Measurements from ENCODE around the gene PPIL6.

PPIL6 gene

DNA sequence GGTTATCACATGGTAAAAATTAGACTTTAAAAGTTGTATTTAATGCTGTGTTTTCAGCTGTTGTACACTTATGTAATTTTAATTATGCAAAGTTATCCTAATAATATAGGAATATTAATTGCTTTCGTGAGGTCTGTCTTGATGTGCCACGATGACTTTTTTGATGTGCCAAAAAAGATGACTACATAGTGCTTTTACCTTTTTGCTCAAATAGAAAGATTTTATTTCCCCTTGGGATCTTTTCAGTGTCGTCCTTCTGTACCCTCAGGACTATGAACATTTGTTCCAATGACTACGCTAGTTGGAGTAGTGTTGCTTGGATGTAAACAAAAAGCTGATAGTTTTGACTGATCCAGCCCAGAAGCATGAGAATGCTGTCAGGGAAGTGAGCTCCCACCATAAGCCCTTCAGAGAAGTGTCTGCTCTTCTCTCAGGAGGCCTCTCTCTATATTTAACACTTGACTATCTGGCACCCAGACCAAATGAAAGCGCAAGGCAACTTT lies 56.9 kb downstream of the PPIL6 start:
- TF ChIP-seq TAF1 (IDR thresholded peaks at IDR 0.05; ENCODE audit: borderline replicate concordance, insufficient read depth, low read length), result no peak
- TF ChIP-seq SIN3A (IDR thresholded peaks at IDR 0.05; ENCODE audit: borderline replicate concordance, insufficient read depth, low read length), result no peak
- TF ChIP-seq POLR2AphosphoS5 (IDR thresholded peaks at IDR 0.05; ENCODE audit: low read depth, low read length), result no peak
- TF ChIP-seq FOXP2 (optimal IDR thresholded peaks at IDR 0.05; ENCODE audit: borderline replicate concordance, extremely low read depth, extremely low read length, insufficient read depth), result no peak
- TF ChIP-seq, protein P1, sequence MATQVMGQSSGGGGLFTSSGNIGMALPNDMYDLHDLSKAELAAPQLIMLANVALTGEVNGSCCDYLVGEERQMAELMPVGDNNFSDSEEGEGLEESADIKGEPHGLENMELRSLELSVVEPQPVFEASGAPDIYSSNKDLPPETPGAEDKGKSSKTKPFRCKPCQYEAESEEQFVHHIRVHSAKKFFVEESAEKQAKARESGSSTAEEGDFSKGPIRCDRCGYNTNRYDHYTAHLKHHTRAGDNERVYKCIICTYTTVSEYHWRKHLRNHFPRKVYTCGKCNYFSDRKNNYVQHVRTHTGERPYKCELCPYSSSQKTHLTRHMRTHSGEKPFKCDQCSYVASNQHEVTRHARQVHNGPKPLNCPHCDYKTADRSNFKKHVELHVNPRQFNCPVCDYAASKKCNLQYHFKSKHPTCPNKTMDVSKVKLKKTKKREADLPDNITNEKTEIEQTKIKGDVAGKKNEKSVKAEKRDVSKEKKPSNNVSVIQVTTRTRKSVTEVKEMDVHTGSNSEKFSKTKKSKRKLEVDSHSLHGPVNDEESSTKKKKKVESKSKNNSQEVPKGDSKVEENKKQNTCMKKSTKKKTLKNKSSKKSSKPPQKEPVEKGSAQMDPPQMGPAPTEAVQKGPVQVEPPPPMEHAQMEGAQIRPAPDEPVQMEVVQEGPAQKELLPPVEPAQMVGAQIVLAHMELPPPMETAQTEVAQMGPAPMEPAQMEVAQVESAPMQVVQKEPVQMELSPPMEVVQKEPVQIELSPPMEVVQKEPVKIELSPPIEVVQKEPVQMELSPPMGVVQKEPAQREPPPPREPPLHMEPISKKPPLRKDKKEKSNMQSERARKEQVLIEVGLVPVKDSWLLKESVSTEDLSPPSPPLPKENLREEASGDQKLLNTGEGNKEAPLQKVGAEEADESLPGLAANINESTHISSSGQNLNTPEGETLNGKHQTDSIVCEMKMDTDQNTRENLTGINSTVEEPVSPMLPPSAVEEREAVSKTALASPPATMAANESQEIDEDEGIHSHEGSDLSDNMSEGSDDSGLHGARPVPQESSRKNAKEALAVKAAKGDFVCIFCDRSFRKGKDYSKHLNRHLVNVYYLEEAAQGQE (IDR thresholded peaks at IDR 0.05; ENCODE audit: insufficient read depth in 1 of 2, low read depth in 2 of 2, low read length in 2 of 2), result no peak

DNA sequence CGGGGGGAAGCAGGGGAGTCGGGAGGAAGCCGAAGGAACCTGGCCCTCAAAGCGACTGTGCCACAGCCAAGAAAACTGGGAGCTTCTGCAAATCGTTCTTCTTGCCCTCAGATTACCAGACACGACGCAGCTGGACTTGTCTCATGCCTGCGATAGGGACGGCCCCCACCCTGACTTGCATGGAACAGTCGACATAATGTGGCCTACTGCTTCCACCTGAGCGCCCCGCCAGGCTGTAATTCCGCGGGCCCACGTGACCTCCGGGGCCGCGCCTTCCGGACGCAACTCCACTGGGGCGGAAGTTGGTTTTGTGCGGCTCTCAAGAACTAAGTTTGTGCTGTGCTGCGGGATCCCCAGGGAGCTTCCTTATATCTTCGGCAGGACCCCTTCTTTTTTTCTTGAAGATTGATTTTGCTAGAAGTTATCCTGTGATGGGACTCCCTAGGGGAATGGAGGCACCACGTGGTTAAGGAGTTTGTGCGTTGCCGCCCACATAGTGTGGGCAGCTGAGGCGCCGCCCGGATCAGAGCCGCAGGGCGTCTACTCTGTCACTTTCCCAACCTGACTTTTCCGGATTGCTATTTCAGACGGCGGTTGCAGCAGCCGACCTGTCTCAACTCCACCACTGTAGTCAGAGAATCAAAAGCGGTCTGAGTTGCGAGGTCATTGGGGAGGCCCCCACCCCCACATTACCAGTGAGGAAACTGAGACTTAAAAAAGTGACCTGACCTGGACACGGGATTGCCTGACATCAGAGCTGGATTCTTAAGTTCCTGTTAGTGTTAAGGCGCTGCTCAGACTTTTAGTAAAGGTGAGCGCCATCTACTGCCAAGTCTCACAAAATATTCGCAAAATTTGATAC lies 57.6 kb downstream of the PPIL6 start:
- no peak; the same call in 1 of the 2 replicates for TF ChIP-seq TAF1 (IDR thresholded peaks at IDR 0.05; ENCODE audit: borderline replicate concordance, insufficient read depth, low read length)
- TF ChIP-seq SIN3A (IDR thresholded peaks at IDR 0.05; ENCODE audit: borderline replicate concordance, insufficient read depth, low read length), result peak; percentile 76; the same call in 1 of the 2 replicates
- peak; percentile 72 for TF ChIP-seq POLR2AphosphoS5 (IDR thresholded peaks at IDR 0.05; ENCODE audit: low read depth, low read length)
- TF ChIP-seq, protein P1 (IDR thresholded peaks at IDR 0.05; ENCODE audit: insufficient read depth in 1 of 2, low read depth in 2 of 2, low read length in 2 of 2), result 0 out of 4 replicates have a peak, but pooled peaks of 1 of the 2 experiments have one; percentile 0
- peak; percentile 28 for TF ChIP-seq FOXP2 (optimal IDR thresholded peaks at IDR 0.05; ENCODE audit: borderline replicate concordance, extremely low read depth, extremely low read length, insufficient read depth)

DNA sequence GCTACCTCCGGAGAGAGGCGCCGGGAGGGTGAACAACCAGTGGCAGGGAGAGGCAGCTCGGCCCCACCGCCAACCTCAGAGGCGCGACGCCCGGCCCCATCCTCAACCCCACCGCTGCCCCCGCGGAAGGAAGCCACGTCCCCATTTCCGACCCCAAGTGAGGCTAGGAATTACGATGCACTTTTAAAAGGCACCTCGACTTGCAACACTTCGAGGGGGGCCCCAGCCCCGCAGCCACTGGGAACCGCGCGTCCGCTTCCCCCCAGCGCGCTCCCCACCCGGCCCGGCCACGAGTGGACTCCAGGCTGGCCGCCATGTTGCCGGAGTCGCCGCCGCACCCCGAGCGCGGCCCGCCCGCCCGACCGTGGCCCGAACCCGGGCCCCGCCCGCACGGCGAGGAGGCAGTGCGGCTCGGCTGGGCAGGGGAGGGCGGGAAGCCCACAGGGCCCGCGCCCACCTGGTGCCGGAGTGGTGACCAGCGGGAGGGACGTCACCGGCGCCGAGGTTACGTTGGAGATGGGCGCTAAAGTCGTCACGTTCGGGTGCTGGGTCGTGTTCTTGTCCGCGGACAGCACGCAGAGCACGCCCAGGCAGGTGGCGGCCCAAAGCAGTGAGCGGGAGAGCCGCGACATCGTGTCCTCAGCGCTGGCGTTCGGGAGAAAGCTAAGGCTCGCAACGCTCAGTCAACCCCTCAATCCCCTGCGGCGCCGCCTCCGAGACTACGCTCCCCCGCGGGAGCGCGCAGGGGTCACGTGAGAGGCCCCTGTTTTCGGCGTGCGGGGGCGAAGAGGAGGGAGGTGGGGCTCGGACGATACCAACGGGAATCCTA lies 58.5 kb downstream of the PPIL6 start, which contains the start of gene CD164:
Gene CD164, minus strand, starts transcription at position 721 of the 829 bp plus-strand sequence. Its CDS starts 89 bp downstream, at position 632.
- TF ChIP-seq TAF1 (IDR thresholded peaks at IDR 0.05; ENCODE audit: borderline replicate concordance, insufficient read depth, low read length) (peak; percentile 96), SIN3A (IDR thresholded peaks at IDR 0.05; ENCODE audit: borderline replicate concordance, insufficient read depth, low read length) (peak; percentile 95; the same call in 1 of the 2 replicates), POLR2AphosphoS5 (IDR thresholded peaks at IDR 0.05; ENCODE audit: low read depth, low read length) (peak; percentile 93), FOXP2 (optimal IDR thresholded peaks at IDR 0.05; ENCODE audit: borderline replicate concordance, extremely low read depth, extremely low read length, insufficient read depth) (peak; percentile 78)
- TF ChIP-seq, protein P1 (IDR thresholded peaks at IDR 0.05; ENCODE audit: insufficient read depth in 1 of 2, low read depth in 2 of 2, low read length in 2 of 2), result peak; percentile 52 to 70; a peak in 3 of 4 replicates

DNA sequence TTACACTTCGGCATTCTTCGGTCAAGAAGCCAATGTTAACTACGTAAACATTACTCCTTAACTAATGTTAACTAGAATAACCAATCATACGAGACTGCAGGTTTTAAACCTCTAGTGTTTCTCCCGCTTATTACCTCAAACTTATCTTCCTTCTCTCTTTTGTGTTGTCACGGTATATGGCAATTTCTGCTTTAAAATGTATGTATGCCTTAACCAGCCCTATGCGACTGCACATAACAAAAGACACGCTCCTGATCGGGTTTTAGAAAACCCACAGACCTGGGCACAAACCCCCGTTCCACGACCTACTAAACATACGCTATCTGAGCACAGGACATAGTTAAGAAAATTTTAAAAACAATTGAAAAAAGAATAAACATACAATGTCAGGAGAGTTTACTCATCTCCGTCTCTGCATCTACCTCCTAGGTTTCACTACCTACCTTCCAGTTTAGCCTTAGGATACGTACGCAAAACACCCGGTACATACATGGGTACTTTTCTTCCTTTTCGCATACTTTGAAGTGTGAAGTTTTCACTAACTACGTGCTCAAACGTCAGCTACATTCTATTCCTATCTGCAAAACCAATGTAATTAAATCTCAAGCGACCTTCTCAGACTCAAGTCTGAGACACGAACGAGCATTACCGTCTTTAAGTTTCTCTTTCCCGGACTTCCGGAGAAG lies 59.2 kb downstream of the PPIL6 start:
- no peak for TF ChIP-seq FOXP2 (optimal IDR thresholded peaks at IDR 0.05; ENCODE audit: borderline replicate concordance, extremely low read depth, extremely low read length, insufficient read depth)
- TF ChIP-seq TAF1 (IDR thresholded peaks at IDR 0.05; ENCODE audit: borderline replicate concordance, insufficient read depth, low read length), result no peak
- no peak for TF ChIP-seq POLR2AphosphoS5 (IDR thresholded peaks at IDR 0.05; ENCODE audit: low read depth, low read length)
- TF ChIP-seq, protein P1 (IDR thresholded peaks at IDR 0.05; ENCODE audit: insufficient read depth in 1 of 2, low read depth in 2 of 2, low read length in 2 of 2), result no peak
- no peak; the same call in 1 of the 2 replicates for TF ChIP-seq SIN3A (IDR thresholded peaks at IDR 0.05; ENCODE audit: borderline replicate concordance, insufficient read depth, low read length)
